Keratinocyte (primary cell): Measurements from ENCODE around the gene ALB. TPM values are rescaled to one million over a fixed set of nuclear protein-coding genes. Genes with fewer than 3 reads are reported as not detected.

Experiments
- DNase-seq: peaks from one replicate; pipeline ENCODE4 v3.0.0-alpha.2; 2011; ENCODE audit warnings: low read depth, missing footprints, low spot score
- FAIRE-seq: peaks from 2 replicates; lab custom pipeline; 2011; peaks lifted over from hg19 to GRCh38; lab: Jason Lieb, UNC
- H2AFZ ChIP-seq: 2 replicates; pipeline ENCODE4 v1.6.0; 2012; ENCODE audit warnings: low read length, control low read depth, inconsistent platforms; ENCODE audit not compliant: control insufficient read depth
- H3K27ac ChIP-seq: 2 replicates; pipeline ENCODE4 v1.5.1; 2011; ENCODE audit warnings: low read length; ENCODE audit not compliant: control insufficient read depth, insufficient read depth
- H3K27me3 ChIP-seq: 3 replicates; pipeline ENCODE4 v1.6.0; 2011; ENCODE audit warnings: low read length; ENCODE audit not compliant: control insufficient read depth, insufficient read depth; ENCODE audit errors: extremely low read depth
- H3K36me3 ChIP-seq, 2 experiments: 2 replicates in 1 of 2; 3 replicates in 1 of 2; pipeline ENCODE4 v1.5.1; 2011; ENCODE audit warnings: low read length in 2 of 2, mild to moderate bottlenecking in 1 of 2; ENCODE audit not compliant: control insufficient read depth in 2 of 2, insufficient read depth in 2 of 2; ENCODE audit errors: extremely low read depth in 1 of 2
- H3K4me1 ChIP-seq: 3 replicates; pipeline ENCODE4 v1.5.1; 2011; ENCODE audit warnings: low read length; ENCODE audit not compliant: control insufficient read depth, insufficient read depth; ENCODE audit errors: extremely low read depth
- H3K4me2 ChIP-seq: 3 replicates; pipeline ENCODE4 v1.6.0; 2011; ENCODE audit warnings: low read depth, low read length; ENCODE audit not compliant: control insufficient read depth, insufficient read depth; ENCODE audit errors: extremely low read depth
- H3K4me3 ChIP-seq, 3 experiments: fragments of 200-600 bp in 1 of 3; sonication (generic) in 1 of 3; 2 replicates in 2 of 3; 3 replicates in 1 of 3; pipeline ENCODE4 v1.5.1; 2011 to 2016; ENCODE audit warnings: low read length in 3 of 3, mild to moderate bottlenecking in 3 of 3, control low read depth in 2 of 3, inconsistent platforms in 1 of 3, low read depth in 1 of 3, mixed read lengths in 1 of 3, mixed run types in 1 of 3, moderate library complexity in 1 of 3; ENCODE audit not compliant: control insufficient read depth in 2 of 3, insufficient read depth in 2 of 3; ENCODE audit errors: extremely low read depth in 1 of 3
- H3K79me2 ChIP-seq: 2 replicates; pipeline ENCODE4 v1.6.0; 2012; ENCODE audit warnings: low read length; ENCODE audit not compliant: control insufficient read depth, insufficient read depth
- H3K9ac ChIP-seq: 3 replicates; pipeline ENCODE4 v1.6.0; 2011; ENCODE audit warnings: low read length; ENCODE audit not compliant: control insufficient read depth, insufficient read depth; ENCODE audit errors: extremely low read depth
- H3K9me1 ChIP-seq: 3 replicates; pipeline ENCODE4 v1.6.0; 2011; ENCODE audit warnings: low read length; ENCODE audit not compliant: control insufficient read depth, insufficient read depth; ENCODE audit errors: extremely low read depth
- H3K9me3 ChIP-seq: 2 replicates; pipeline ENCODE4 v1.5.1; 2012; ENCODE audit warnings: low read depth, low read length; ENCODE audit not compliant: control insufficient read depth
- H4K20me1 ChIP-seq: 3 replicates; pipeline ENCODE4 v1.6.0; 2011; ENCODE audit warnings: low read length; ENCODE audit not compliant: control insufficient read depth, insufficient read depth; ENCODE audit errors: extremely low read depth
- CTCF ChIP-seq, 3 experiments: IDR thresholded peaks in 1 of 3; conservative IDR thresholded peaks in 1 of 3; optimal IDR thresholded peaks in 1 of 3; 2 replicates in 2 of 3; 3 replicates in 1 of 3; pipeline versions ENCODE3 to v1.5.1; 2011; ENCODE audit warnings: low read length in 3 of 3, mild to moderate bottlenecking in 3 of 3, moderate library complexity in 2 of 3, control low read depth in 1 of 3, inconsistent platforms in 1 of 3; ENCODE audit not compliant: insufficient read depth in 2 of 3; ENCODE audit errors: extremely low read depth in 1 of 3
- EZH2 ChIP-seq: IDR thresholded peaks from one replicate; pipeline ENCODE4 v1.6.1; 2012; ENCODE audit warnings: inconsistent platforms, mild to moderate bottlenecking, low read length, moderate library complexity
- dilution Hi-C: fragments of 300-500 bp; cut with MboI; formaldehyde crosslinking; loops from one replicate; pipeline ENCODE4 v1.7.0; 2020; ENCODE audit warnings: low sequenced_read_pairs; ENCODE audit not compliant: extremely low pct_ligation_motif_present
- polyA plus RNA-seq, 5 experiments: library from polyadenylated mRNA; depleted of rRNA in 3 of 5; stranded (reverse) in 3 of 5; stranded (forward) in 1 of 5; unstranded in 1 of 5; fragments of >200 nt; gene quantifications; 1 replicate in 1 of 5; 2 replicates in 3 of 5; 3 replicates in 1 of 5; pipeline versions ENCODE4 v1.2.1 to v1.2.3, GENCODE V29; 2011 to 2012; ENCODE audit warnings: missing spikeins in 2 of 5, low read depth in 1 of 5, low replicate concordance in 1 of 5

ALB gene
- polyA plus RNA-seq, 1 donor (not counting 4 experiments of a cell fraction or from before 2014, with no cell fraction given) = not detected

DNA sequence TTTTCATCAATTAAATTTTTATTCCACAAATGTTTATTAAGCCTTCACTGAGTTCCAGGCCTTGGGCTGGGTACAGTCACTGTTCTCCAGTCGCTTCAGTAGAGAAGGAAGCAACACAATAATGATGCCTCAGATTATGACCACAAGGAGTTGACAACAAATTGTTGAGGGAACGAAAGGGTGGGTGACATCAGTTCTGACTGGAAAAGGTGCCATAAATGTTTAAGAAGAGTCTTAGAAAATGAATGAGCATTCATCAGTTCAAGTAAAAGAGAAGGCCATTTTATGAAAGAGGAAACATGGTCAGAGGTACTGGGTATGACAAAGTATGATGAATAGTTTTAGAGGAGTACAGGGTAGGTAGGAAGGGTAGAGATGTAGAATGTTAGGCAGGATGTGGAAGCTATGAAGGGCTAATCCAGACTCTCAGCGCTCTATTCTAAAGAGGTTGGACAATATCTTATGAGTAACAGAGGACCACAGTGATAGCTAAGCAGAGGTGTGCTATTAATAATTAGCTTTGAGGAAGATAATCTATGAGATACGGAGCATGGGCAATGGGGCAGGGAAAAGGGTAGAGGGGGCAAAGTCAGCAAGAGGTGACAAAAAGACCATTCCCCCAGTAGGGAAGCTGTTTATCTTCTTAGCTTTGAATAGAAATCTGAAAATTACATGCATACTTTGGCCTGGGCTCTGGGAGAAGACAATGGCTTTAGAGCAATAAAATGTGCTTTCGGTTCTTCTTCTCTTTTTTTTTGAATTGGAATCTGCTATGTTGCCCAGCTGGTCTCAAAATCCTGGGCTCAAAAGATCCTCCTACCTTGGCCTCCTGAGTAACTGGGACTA lies 52.3 kb downstream of the ALB start:
- no peak for FAIRE-seq
- TF ChIP-seq EZH2 (no peak), CTCF (optimal IDR thresholded peaks at IDR 0.05 in 1 of 3, IDR thresholded peaks at IDR 0.05 in 1 of 3, conservative IDR thresholded peaks at IDR 0.05 in 1 of 3; ENCODE audit: extremely low read depth in 1 of 3, insufficient read depth in 2 of 3, low read length in 3 of 3) (no peak)
- Histone ChIP-seq H3K4me1 (peaks cover 15% of the 10 kb centered on the region), H3K36me3 (no peaks in the 10 kb centered on the region), H3K9me3 (no peaks in the 10 kb centered on the region), H3K9ac (no peak overlapping the region), H4K20me1 (no peaks in the 10 kb centered on the region), H3K27me3 (no peaks in the 10 kb centered on the region), H3K4me3 (no peak overlapping the region), H3K9me1 (no peaks in the 10 kb centered on the region), H3K27ac (no peak overlapping the region), H3K4me2 (no peak overlapping the region), H3K79me2 (no peaks in the 10 kb centered on the region), H2AFZ (no peak overlapping the region)
- dilution Hi-C loops = no loop called here
- DNase-seq = no peak

GRCh38 chr4:73458184-73459047 lies 54.3 kb downstream of the ALB start:
- no peaks in the 10 kb centered on the region for H3K9me1 ChIP-seq
- dilution Hi-C loops = no loop called here
- H3K27me3 ChIP-seq = no peaks in the 10 kb centered on the region
- peaks cover 4% of the 10 kb centered on the region for H3K4me1 ChIP-seq
- no peak for TF ChIP-seq CTCF (optimal IDR thresholded peaks at IDR 0.05 in 1 of 3, IDR thresholded peaks at IDR 0.05 in 1 of 3, conservative IDR thresholded peaks at IDR 0.05 in 1 of 3; ENCODE audit: extremely low read depth in 1 of 3, insufficient read depth in 2 of 3, low read length in 3 of 3)
- TF ChIP-seq EZH2 = no peak
- H3K79me2 ChIP-seq = no peaks in the 10 kb centered on the region
- DNase-seq = no peak
- no peaks in the 10 kb centered on the region for H4K20me1 ChIP-seq
- H3K27ac ChIP-seq = no peak overlapping the region
- H2AFZ ChIP-seq = no peak overlapping the region
- no peak overlapping the region for H3K4me3 ChIP-seq
- no peak for FAIRE-seq
- no peaks in the 10 kb centered on the region for H3K9me3 ChIP-seq
- H3K36me3 ChIP-seq = no peaks in the 10 kb centered on the region
- no peak overlapping the region for H3K9ac ChIP-seq
- no peak overlapping the region for H3K4me2 ChIP-seq
